Activated CD4-positive, alpha-beta T cell treated with anti-CD3 and anti-CD28 coated beads for 48 hours (primary cell): ENCODE data around the gene CORO2B.
"Not testable (repeated sequence)": the region's sequence is repeated elsewhere in the genome, so short reads cannot be mapped to it uniquely, and the experiment has no call there.

Experiments
- DNase-seq: peaks from one replicate; pipeline ENCODE4 v3.0.0-alpha.2; 2020

Gene CORO2B

GRCh38 chr15:68632101-68632500 is 53.3 kb downstream of the CORO2B start:
- DNase-seq: no peak

DNA sequence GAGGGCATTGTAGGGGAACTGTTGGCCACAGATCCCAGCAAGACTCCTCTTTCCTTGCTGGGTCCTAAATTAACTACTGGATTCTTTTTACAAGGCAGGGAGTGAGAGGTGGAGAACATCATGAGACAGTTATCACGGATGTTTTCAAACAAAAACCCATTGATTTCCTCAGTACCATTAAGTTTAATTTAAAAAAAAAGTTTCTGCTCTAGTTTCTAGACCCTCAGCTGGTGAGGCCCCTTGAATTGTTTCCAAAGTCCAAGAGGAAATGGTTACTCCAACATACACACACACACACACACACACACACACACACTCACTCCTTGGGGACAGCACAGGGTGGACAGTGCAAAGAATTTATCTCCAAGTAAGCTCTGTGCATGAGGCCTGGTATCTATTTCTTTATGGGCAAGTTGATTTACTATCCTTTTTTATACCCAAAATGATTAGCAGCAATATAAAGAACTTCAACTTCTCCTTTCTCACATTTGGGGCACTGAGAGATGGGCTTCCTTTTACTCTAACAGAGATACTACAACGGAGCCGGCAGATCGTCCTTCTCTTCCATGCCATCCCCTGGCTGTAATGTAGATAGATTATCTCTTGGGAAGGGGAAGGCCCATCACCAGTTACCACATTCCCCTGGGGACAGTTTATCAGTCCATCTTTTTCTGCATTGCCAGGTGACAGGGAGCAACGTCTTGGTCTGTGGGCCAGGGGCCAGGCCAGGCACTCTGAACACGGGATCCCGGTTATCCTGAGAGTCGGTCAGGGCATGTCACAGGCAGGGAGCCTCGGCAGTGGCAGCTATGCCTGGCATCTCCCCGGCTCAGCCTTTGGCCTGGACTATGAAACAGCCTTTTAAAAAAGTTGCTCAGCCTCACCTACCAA is 54.7 kb downstream of the CORO2B start:
- no peak for DNase-seq

GRCh38 chr15:68634122-68634482 is 55.3 kb downstream of the CORO2B start:
- no peak for DNase-seq

- DNase-seq: no peak
Observed at GRCh38 chr15:68634531-68634930, 55.7 kb downstream of the CORO2B start.

DNA sequence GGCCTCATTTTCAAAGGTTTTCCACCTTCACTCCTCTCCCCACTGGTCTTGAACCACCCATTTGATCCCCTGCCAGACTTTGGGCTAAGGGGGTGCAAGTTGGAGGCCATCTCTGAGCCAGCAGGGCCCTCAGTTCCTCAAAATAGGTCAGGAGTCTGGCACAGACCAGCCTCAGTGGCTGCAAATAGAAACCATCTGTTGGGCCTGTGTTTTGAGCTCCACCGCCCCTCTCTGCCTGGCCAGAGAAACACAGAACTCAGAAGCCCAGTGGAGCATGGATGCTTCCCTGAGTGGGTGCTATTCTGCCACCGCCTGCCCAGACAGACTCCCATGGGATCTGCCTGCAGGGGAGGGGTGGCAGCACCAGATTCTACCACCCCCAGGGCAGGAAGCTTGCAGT is 56.3 kb downstream of the CORO2B start:
- no peak for DNase-seq

DNA sequence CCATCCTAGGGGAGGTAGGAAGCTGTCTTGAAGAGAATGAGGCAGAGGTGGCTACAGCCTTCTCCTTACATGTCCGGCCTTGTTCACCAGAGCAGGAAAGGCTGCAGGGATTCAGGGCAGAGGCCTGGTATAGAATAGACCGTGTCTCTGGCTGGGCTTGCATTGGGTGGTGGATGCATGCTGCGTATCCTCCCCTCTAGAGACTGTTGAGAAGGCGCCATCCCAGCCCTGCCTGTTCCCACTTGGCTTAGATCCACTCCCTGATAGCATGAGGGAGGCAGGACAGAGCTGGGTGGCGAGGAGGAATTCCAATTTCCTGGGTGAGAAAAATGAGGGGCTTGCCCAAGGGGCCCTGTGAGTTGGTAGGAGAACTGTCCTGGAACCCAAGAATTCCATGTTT is 57.5 kb downstream of the CORO2B start:
- DNase-seq: no peak

- DNase-seq: no peak
Observed at GRCh38 chr15:68637767-68638404, 59.1 kb downstream of the CORO2B start.

GRCh38 chr15:68638953-68639515 is 60.2 kb downstream of the CORO2B start:
- no peak for DNase-seq

- DNase-seq: no peak
Observed at GRCh38 chr15:68639926-68640600, 61.3 kb downstream of the CORO2B start.

DNA sequence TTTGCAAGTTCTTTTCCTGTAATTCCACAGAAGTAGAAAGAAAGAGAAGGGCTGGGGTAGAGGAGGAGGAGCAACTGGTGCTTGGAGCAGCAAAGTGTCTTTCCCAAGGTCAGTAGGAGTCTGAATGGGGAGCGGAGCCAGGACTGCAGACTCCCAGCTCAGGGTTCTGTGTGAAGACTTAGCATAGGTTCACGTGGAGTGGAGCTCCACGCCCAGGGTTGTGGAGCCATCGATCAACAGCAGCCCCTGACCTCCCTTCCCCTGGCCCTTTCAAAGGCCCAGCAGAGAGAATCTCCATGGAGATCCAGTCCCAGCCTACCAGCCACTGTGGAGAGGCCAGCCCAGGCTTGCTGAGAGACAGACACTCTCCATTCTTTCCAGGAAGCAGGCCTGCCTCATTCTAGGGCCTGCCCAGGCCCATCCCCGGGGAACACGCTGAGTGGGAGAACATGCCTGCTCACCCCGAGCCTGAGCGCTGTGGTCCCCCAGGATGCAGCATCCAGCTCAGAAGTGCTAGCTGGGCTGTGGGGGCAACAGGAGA is 62.1 kb downstream of the CORO2B start:
- DNase-seq: no peak

DNA sequence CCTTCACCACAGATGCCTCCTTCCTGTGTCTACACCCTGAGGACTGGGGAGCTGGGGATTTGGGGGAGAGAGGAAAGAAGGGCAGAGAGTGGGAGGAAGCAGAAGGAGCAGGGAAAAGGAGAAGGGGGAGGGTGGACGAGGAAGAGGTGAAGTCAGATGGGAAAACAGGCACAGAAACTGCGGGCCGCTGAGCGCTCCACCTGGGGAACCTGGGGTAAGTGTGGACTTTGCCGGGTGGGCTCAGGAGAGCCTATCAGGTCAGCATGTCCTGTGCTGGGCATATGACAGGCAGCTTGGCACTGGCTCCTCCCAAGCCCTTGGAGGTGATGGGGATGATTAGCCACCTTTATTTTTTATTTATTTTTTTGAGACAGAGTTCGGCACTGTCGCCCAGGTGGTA is 62.6 kb downstream of the CORO2B start:
- no peak for DNase-seq

DNA sequence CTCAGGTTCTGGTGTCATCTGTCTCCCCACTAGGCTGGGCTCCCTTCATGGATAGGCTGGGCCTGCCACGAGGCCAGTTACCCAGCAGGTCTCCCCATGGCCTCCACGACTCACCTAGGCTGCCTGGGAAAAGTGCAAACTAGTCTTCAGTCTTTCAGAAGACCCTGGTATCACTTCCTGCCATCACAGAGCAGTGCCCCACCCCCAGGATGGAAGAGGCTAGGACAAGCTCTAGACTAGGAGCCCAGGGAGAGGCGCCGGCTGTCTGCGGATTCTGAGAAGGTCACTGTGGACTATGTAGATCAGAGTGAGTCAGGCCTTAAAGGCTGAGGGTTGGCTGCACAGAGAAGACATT is 63.7 kb downstream of the CORO2B start:
- DNase-seq: no peak

GRCh38 chr15:68643216-68643830 is 64.5 kb downstream of the CORO2B start:
- DNase-seq: no peak

GRCh38 chr15:68644083-68644904 is 65.5 kb downstream of the CORO2B start:
- no peak for DNase-seq

GRCh38 chr15:68644996-68645395 is 66.2 kb downstream of the CORO2B start:
- no peak for DNase-seq

- no peak for DNase-seq
Observed at GRCh38 chr15:68646156-68646555, 67.4 kb downstream of the CORO2B start.

GRCh38 chr15:68646696-68647095 is 67.9 kb downstream of the CORO2B start:
- no peak for DNase-seq

DNA sequence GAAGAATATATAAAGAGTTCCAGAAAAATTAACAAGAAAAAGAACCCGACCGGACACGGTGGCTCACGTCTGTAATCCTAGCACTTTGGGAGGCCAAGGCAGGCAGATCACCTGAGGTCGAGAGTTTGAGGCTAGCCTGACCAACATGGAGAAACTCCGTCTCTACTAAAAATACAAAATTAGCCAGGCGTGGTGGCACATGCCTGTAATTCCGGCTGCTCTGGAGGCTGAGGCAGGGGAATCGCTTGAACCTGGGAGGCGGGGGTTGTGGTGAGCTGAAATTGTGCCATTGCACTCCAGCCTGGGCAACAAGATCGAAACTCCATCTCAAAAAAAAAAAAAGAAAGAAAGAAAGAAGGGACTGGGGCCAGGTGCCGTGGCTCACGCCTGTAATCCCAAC is 68.6 kb downstream of the CORO2B start:
- DNase-seq: not testable (repeated sequence)

DNA sequence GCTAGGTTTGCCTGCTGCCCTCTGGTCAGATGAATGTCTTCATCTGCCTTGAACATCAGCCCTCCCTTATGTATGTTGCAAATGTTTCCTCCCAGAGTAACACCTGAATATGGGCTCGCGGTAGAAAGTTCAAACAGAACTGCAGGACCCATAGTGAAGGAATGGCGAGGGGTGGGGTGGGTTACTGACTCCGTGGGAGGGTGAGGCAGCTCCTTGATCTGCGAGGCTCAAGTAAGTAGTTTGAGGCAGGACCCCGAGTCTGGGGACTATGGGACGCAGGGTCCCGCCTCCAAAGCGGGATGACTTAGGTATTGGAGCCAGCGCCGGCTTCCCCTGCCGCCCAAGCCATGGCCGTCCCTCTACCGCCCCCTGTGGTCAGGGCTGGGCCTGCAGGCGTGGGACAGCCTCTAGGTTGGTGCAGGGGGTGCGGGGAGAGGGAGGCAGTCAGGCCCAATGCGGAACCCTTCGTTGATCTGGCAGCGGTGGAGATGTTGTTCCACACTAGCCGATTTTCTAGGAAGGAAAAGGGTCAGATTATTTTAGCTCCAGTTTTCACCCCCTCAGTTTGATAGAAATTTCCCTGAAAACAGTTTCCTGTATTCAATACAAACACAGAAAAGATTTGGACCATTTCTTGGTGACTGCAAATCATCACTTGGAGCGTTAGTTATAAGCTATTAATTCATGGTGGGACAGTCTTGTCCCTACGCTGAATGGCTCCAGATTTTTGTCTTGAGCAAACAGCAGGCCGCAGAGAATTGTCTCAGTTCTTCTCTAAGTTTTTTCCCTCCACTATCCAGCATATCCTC is 72.3 kb downstream of the CORO2B start:
- peak; percentile 72 for DNase-seq

DNA sequence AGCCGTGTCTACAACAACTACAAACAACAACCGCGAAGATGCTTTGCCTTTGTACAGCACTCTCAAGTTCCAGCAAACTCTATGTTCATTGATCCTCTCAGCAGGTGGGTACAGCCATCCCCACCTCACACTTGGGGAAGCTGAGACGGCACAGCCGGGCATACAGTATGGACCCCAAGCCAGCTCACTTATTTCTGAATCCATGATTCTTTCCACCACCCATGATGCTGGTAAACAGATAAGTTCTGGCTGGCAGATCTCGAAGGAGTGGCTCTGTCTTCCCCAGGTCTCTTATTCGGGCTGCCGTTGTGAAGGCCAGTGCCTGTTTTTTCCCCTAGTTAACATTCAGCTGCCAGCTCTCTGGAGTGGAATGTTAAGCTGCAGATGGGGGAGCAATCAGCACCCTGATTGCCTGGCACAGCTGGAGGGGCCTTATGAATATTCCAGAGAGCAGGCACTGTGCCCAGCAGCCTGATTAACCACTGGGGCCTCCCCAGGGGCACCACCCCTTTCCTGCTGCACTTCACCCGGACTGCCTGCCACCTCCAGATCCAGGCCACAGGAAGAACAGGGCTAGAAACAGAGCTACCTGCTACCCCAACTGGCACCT is 73.2 kb downstream of the CORO2B start:
- DNase-seq: no peak
